A673 (cell line): ENCODE data around the gene RASA2. TPM values are rescaled to one million over a fixed set of nuclear protein-coding genes. Genes with fewer than 3 reads are reported as not detected.

ENCODE experiments used
- BruUV-seq: library from RNA; stranded (reverse); fragments of 400-500 nt; replicated peaks from 2 replicates; lab custom pipeline; 2021; lab: Mats Ljungman, UMichigan
- CTCF ChIA-PET: fragments of 300-600 bp; sonication (Branson Sonifier 250); formaldehyde crosslinking; loops from one replicate; lab custom pipeline; 2022; ENCODE audit warnings: antibody characterized with exemption; lab: Charles Lee
- POLR2A ChIA-PET: fragments of 300-600 bp; sonication (Branson Sonifier 250); formaldehyde crosslinking; loops from one replicate; lab custom pipeline; 2022; ENCODE audit warnings: antibody characterized with exemption; ENCODE audit not compliant: low non-redundant PET; lab: Charles Lee
- DNase-seq: peaks from one replicate; pipeline ENCODE4 v3.0.0-alpha.2; 2015; ENCODE audit warnings: low spot score
- H3K27ac ChIP-seq: fragments of 200-600 bp; sonication (generic); 2 replicates; pipeline ENCODE4 v1.5.1; 2016; ENCODE audit warnings: mixed run types, low read depth, mild to moderate bottlenecking, mixed read lengths, antibody characterized with exemption, low read length; ENCODE audit not compliant: poor library complexity, severe bottlenecking
- H3K27me3 ChIP-seq: fragments of 200-600 bp; sonication (generic); replicated peaks from 2 replicates; pipeline ENCODE4 v1.6.1; 2017; ENCODE audit warnings: mixed run types, low read depth, mild to moderate bottlenecking, mixed read lengths, antibody characterized with exemption, low read length; ENCODE audit not compliant: insufficient read depth, poor library complexity
- H3K36me3 ChIP-seq: fragments of 200-600 bp; sonication (generic); 2 replicates; pipeline ENCODE4 v1.6.1; 2016; ENCODE audit warnings: mixed run types, mild to moderate bottlenecking, mixed read lengths, antibody characterized with exemption, low read length; ENCODE audit not compliant: insufficient read depth, poor library complexity, severe bottlenecking
- H3K4me1 ChIP-seq: fragments of 200-600 bp; sonication (generic); 2 replicates; pipeline ENCODE4 v1.6.1; 2017; ENCODE audit warnings: mixed run types, mild to moderate bottlenecking, mixed read lengths, antibody characterized with exemption, low read length; ENCODE audit not compliant: insufficient read depth, poor library complexity, severe bottlenecking
- H3K4me3 ChIP-seq: fragments of 200-600 bp; sonication (generic); 2 replicates; pipeline ENCODE4 v1.5.1; 2016; ENCODE audit warnings: low read depth, mixed run types, mild to moderate bottlenecking, mixed read lengths, low read length; ENCODE audit not compliant: poor library complexity, severe bottlenecking
- H3K9me3 ChIP-seq: fragments of 200-600 bp; sonication (generic); 2 replicates; pipeline ENCODE4 v1.6.1; 2016; ENCODE audit warnings: mixed run types, low read depth, mild to moderate bottlenecking, mixed read lengths, antibody characterized with exemption, low read length; ENCODE audit not compliant: poor library complexity, severe bottlenecking
- EZH2 ChIP-seq: fragments of 200-600 bp; sonication (generic); IDR thresholded peaks from 2 replicates; pipeline ENCODE4 v1.6.1; 2017; ENCODE audit warnings: borderline replicate concordance, low read depth, mild to moderate bottlenecking, mixed read lengths, antibody characterized with exemption, low read length; ENCODE audit not compliant: poor library complexity, severe bottlenecking
- intact Hi-C: fragments of 100-400 bp; cut with micrococcal nuclease; formaldehyde crosslinking; loops from one replicate; pipeline ENCODE4 v1.10.0; 2022; ENCODE audit not compliant: unreplicated experiment
- total RNA-seq: library from RNA; stranded (reverse); gene quantifications from 2 replicates; pipeline ENCODE4 v1.2.3, GENCODE V29; 2021
- TF ChIP-seq, protein P1 (sequence below): fragments of 300-800, 200-600 bp; sonication (generic); conservative IDR thresholded peaks from 2 replicates; pipeline ENCODE4 v1.5.1; 2017; ENCODE audit warnings: low read depth, mild to moderate bottlenecking, antibody characterized with exemption, low read length, moderate library complexity, mixed read lengths

RASA2 gene
- total RNA-seq, 1 experiment from 2014 or later, result 17.1 TPM

- Histone ChIP-seq H3K27me3 (no peaks in the 10 kb centered on the region), H3K4me3 (no peak overlapping the region), H3K27ac (no peak overlapping the region), H3K36me3 (peaks cover 17% of the 10 kb centered on the region), H3K4me1 (peaks cover 14% of the 10 kb centered on the region), H3K9me3 (peaks cover 16% of the 10 kb centered on the region)
- intact Hi-C loops, result no loop called here
- ChIA-PET CTCF (no interaction called here), POLR2A (no interaction called here)
- no peak for DNase-seq
- no TSS peak for BruUV-seq
- TF ChIP-seq, protein P1, sequence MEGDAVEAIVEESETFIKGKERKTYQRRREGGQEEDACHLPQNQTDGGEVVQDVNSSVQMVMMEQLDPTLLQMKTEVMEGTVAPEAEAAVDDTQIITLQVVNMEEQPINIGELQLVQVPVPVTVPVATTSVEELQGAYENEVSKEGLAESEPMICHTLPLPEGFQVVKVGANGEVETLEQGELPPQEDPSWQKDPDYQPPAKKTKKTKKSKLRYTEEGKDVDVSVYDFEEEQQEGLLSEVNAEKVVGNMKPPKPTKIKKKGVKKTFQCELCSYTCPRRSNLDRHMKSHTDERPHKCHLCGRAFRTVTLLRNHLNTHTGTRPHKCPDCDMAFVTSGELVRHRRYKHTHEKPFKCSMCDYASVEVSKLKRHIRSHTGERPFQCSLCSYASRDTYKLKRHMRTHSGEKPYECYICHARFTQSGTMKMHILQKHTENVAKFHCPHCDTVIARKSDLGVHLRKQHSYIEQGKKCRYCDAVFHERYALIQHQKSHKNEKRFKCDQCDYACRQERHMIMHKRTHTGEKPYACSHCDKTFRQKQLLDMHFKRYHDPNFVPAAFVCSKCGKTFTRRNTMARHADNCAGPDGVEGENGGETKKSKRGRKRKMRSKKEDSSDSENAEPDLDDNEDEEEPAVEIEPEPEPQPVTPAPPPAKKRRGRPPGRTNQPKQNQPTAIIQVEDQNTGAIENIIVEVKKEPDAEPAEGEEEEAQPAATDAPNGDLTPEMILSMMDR, result no peak
- no peak for TF ChIP-seq EZH2
These were observed 53.7 kb downstream of the RASA2 start for GRCh38 chr3:141540531-141540930.

DNA sequence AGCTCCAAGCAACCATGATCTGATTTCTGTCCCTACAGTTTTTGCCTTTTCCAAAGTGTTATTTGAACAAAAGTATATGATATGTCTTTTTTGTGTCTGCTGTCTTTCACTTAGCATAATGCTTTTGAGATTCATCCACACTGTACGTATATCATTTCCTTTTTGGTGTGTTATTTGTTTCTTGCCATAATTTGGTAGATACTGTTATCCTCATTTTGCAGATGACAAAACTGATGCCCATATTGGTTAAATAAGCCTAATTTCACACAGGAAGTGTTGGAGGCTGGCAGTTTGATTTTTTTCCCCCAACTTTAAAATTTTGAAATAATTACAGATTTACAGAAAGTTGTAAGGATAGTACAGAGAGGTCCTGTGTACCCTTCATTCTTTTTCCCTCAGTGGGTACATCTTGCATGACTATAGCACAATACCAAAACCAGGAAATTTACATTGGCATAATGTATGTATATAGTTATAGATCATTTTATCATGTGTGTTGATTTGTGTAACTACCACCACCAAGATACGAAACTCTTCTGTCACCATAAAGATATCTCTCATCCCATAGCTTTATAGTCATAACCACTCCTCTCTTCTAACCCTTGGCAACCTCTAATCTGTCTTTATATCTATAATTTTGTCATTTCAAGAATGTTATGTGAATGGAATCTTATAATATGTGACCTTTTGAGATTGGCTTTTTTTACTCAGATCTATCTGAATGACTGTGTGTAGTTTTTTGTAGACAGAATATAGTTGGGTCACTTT, 55.6 kb downstream of the RASA2 start:
- TF ChIP-seq, protein P1, result no peak
- no peak for TF ChIP-seq EZH2
- Histone ChIP-seq H3K27me3 (no peaks in the 10 kb centered on the region), H3K27ac (no peak overlapping the region), H3K36me3 (peaks cover 23% of the 10 kb centered on the region), H3K9me3 (peaks cover 19% of the 10 kb centered on the region), H3K4me1 (peaks cover 14% of the 10 kb centered on the region), H3K4me3 (no peak overlapping the region)
- CTCF ChIA-PET, result no interaction called here
- intact Hi-C loops, result no loop called here
- no TSS peak for BruUV-seq
- POLR2A ChIA-PET, result no interaction called here
- DNase-seq, result no peak

GRCh38 chr3:141542989-141543388, 56.2 kb downstream of the RASA2 start:
- H3K27me3 ChIP-seq, result no peaks in the 10 kb centered on the region
- no peak overlapping the region for H3K27ac ChIP-seq
- ChIA-PET CTCF (no interaction called here), POLR2A (no interaction called here)
- DNase-seq, result no peak
- TF ChIP-seq, protein P1, result no peak; the same call in 1 of the 2 replicates
- TF ChIP-seq EZH2, result no peak
- intact Hi-C loops, result no loop called here
- H3K36me3 ChIP-seq, result peaks cover 23% of the 10 kb centered on the region
- H3K4me1 ChIP-seq, result peaks cover 14% of the 10 kb centered on the region
- peaks cover 25% of the 10 kb centered on the region for H3K9me3 ChIP-seq
- no TSS peak for BruUV-seq
- H3K4me3 ChIP-seq, result no peak overlapping the region
